GM18951 (cell line): ENCODE results near the gene CYTH2.
"Not testable (repeated sequence)": the region's sequence is repeated elsewhere in the genome, so short reads cannot be mapped to it uniquely, and the experiment has no call there.

Experiments used
- POLR2A ChIP-seq: IDR thresholded peaks from 4 replicates; pipeline ENCODE4 v1.6.1; 2011; ENCODE audit warnings: mild to moderate bottlenecking; ENCODE audit not compliant: insufficient read length, insufficient read depth; ENCODE audit errors: extremely low read depth
- in situ Hi-C: fragments of 300-500 bp; cut with MboI; formaldehyde crosslinking; loops from one replicate; pipeline ENCODE4 v1.12.0; 2022; ENCODE audit warnings: low sequenced_read_pairs, mixed read lengths, inconsistent platforms; ENCODE audit not compliant: unreplicated experiment

The CYTH2 gene

GRCh38 chr19:48510421-48511268, 41.5 kb downstream of the CYTH2 start:
- TF ChIP-seq POLR2A: no peak
- in situ Hi-C loops: no loop called here

- in situ Hi-C loops: no loop called here
- TF ChIP-seq POLR2A: no peak
Measured at GRCh38 chr19:48511321-48511731, 42.2 kb downstream of the CYTH2 start.

- in situ Hi-C loops: no loop called here
- TF ChIP-seq POLR2A: no peak
Measured at GRCh38 chr19:48511800-48512503, 42.8 kb downstream of the CYTH2 start, which contains the start of gene LMTK3. TSS of gene LMTK3 (minus strand) at chr19:48511835. CDS start at chr19:48511576, 259 bp downstream.

GRCh38 chr19:48512504-48513288, 43.5 kb downstream of the CYTH2 start:
- TF ChIP-seq POLR2A: no peak
- in situ Hi-C loops: no loop called here

GRCh38 chr19:48513289-48514122, 44.3 kb downstream of the CYTH2 start:
- in situ Hi-C loops: no loop called here

GRCh38 chr19:48514123-48514458, 44.9 kb downstream of the CYTH2 start:
- in situ Hi-C loops: no loop called here
- no peak for TF ChIP-seq POLR2A

More at GRCh38 chr19:48513289-48514122, 44.3 kb downstream of the CYTH2 start:
- no peak for TF ChIP-seq POLR2A

- TF ChIP-seq POLR2A: no peak
- in situ Hi-C loops: no loop called here
Measured at GRCh38 chr19:48516536-48516935, 47.4 kb downstream of the CYTH2 start.

- no peak for TF ChIP-seq POLR2A
- in situ Hi-C loops: no loop called here
Measured at GRCh38 chr19:48518207-48518606, 49.0 kb downstream of the CYTH2 start.

GRCh38 chr19:48519426-48519825, 50.3 kb downstream of the CYTH2 start:
- in situ Hi-C loops: not testable (repeated sequence)

- TF ChIP-seq POLR2A: no peak
- in situ Hi-C loops: no loop called here
Measured at GRCh38 chr19:48520134-48520533, 51.0 kb downstream of the CYTH2 start.

GRCh38 chr19:48524221-48524620, 55.1 kb downstream of the CYTH2 start:
- in situ Hi-C loops: no loop called here
- TF ChIP-seq POLR2A: no peak

GRCh38 chr19:48524732-48525131, 55.6 kb downstream of the CYTH2 start:
- no peak for TF ChIP-seq POLR2A
- in situ Hi-C loops: no loop called here
